OCI-LY3 (cell line): ENCODE data around the gene CACNA1A.

ENCODE experiments used
- H2AFZ ChIP-seq: fragments of 200-600, 300-600 bp; shearing (Covaris generic); 2 replicates; pipeline ENCODE4 v1.6.0; 2014; ENCODE audit warnings: antibody characterized with exemption, low read depth, low read length
- H3K27ac ChIP-seq: fragments of 200-600, 300-600 bp; sonication (generic); 2 replicates; pipeline ENCODE4 v1.5.1; 2014; ENCODE audit warnings: mild to moderate bottlenecking, low read length, moderate library complexity, mixed read lengths
- H3K27me3 ChIP-seq: fragments of 200-600, 300-600 bp; sonication (generic); 2 replicates; pipeline ENCODE4 v1.6.1; 2014; ENCODE audit warnings: low read depth, low read length, mixed read lengths
- H3K36me3 ChIP-seq: fragments of 200-600, 300-600 bp; sonication (generic); replicated peaks from 2 replicates; pipeline ENCODE3; 2014; ENCODE audit warnings: low read depth, low read length, mixed read lengths
- H3K4me1 ChIP-seq: fragments of 300-600, 200-600 bp; sonication (generic); 2 replicates; pipeline ENCODE4 v1.6.1; 2014; ENCODE audit warnings: low read length, mixed read lengths
- H3K4me2 ChIP-seq: fragments of 200-600, 300-600 bp; sonication (generic); 2 replicates; pipeline ENCODE4 v1.6.1; 2014; ENCODE audit warnings: low read length, mixed read lengths
- H3K4me3 ChIP-seq: fragments of 300-600, 200-600 bp; sonication (generic); 2 replicates; pipeline ENCODE4 v1.5.1; 2014; ENCODE audit warnings: antibody characterized with exemption, mild to moderate bottlenecking, low read length, moderate library complexity
- H3K79me2 ChIP-seq: fragments of 300-600, 200-600 bp; shearing (Covaris generic); 2 replicates; pipeline ENCODE4 v1.6.1; 2014; ENCODE audit warnings: mild to moderate bottlenecking, low read length, mixed read lengths
- H3K9ac ChIP-seq: fragments of 300-600, 200-600 bp; shearing (Covaris generic); 2 replicates; pipeline ENCODE4 v1.6.0; 2014; ENCODE audit warnings: mild to moderate bottlenecking, low read length, moderate library complexity
- H3K9me3 ChIP-seq: fragments of 200-600, 300-600 bp; shearing (Covaris generic); 2 replicates; pipeline ENCODE4 v1.6.1; 2014; ENCODE audit warnings: low read length, mixed read lengths; ENCODE audit not compliant: insufficient read depth
- H4K20me1 ChIP-seq: fragments of 200-600, 300-600 bp; sonication (generic); 2 replicates; pipeline ENCODE4 v1.6.1; 2016; ENCODE audit warnings: low read length, mixed read lengths; ENCODE audit not compliant: insufficient read depth
- CTCF ChIP-seq: fragments of 200-600, 300-600 bp; sonication (generic); IDR thresholded peaks from 2 replicates; pipeline ENCODE4 v1.5.1; 2014; ENCODE audit warnings: antibody characterized with exemption, low read length, low read depth
- EZH2phosphoT487 ChIP-seq: fragments of 200-600 bp; shearing (Covaris generic); IDR thresholded peaks from 2 replicates; pipeline ENCODE4 v1.6.1; 2018; ENCODE audit warnings: antibody characterized with exemption, mixed run types, low read depth

The CACNA1A gene

GRCh38 chr19:13226983-13227382, 279.3 kb downstream of the CACNA1A start:
- Histone ChIP-seq H3K27me3 (peaks cover 36% of the 10 kb centered on the region), H3K4me3 (no peak overlapping the region), H3K4me1 (no peaks in the 10 kb centered on the region), H3K36me3 (no peaks in the 10 kb centered on the region), H4K20me1 (no peaks in the 10 kb centered on the region), H3K9me3 (no peaks in the 10 kb centered on the region), H3K27ac (no peak overlapping the region), H2AFZ (no peak overlapping the region), H3K9ac (no peak overlapping the region), H3K4me2 (no peak overlapping the region), H3K79me2 (no peaks in the 10 kb centered on the region)
- TF ChIP-seq CTCF (no peak), EZH2phosphoT487 (no peak)

GRCh38 chr19:13225973-13226865, 280.1 kb downstream of the CACNA1A start:
- Histone ChIP-seq H3K4me1 (no peaks in the 10 kb centered on the region), H3K9me3 (no peaks in the 10 kb centered on the region), H3K27ac (no peak overlapping the region), H3K27me3 (peaks cover 29% of the 10 kb centered on the region), H4K20me1 (no peaks in the 10 kb centered on the region), H2AFZ (no peak overlapping the region), H3K4me2 (no peak overlapping the region), H3K4me3 (no peak overlapping the region), H3K36me3 (no peaks in the 10 kb centered on the region), H3K9ac (no peak overlapping the region), H3K79me2 (no peaks in the 10 kb centered on the region)
- TF ChIP-seq CTCF (no peak), EZH2phosphoT487 (no peak)

GRCh38 chr19:13225085-13225484, 281.2 kb downstream of the CACNA1A start:
- no peaks in the 10 kb centered on the region for H3K79me2 ChIP-seq
- H3K27ac ChIP-seq, result no peak overlapping the region
- TF ChIP-seq CTCF (no peak), EZH2phosphoT487 (no peak)
- H3K4me1 ChIP-seq, result no peaks in the 10 kb centered on the region
- no peak overlapping the region for H3K4me2 ChIP-seq
- peaks cover 29% of the 10 kb centered on the region for H3K27me3 ChIP-seq
- no peak overlapping the region for H3K9ac ChIP-seq
- no peaks in the 10 kb centered on the region for H3K36me3 ChIP-seq
- no peaks in the 10 kb centered on the region for H3K9me3 ChIP-seq
- no peaks in the 10 kb centered on the region for H4K20me1 ChIP-seq
- no peak overlapping the region for H2AFZ ChIP-seq
- H3K4me3 ChIP-seq, result no peak overlapping the region

GRCh38 chr19:13220847-13221246, 285.4 kb downstream of the CACNA1A start:
- H3K27me3 ChIP-seq, result peaks cover 15% of the 10 kb centered on the region
- TF ChIP-seq EZH2phosphoT487 (no peak), CTCF (no peak)

More at GRCh38 chr19:13220847-13221246, 285.4 kb downstream of the CACNA1A start:
- no peaks in the 10 kb centered on the region for H3K9me3 ChIP-seq
- H4K20me1 ChIP-seq, result no peaks in the 10 kb centered on the region
- no peak overlapping the region for H2AFZ ChIP-seq
- no peak overlapping the region for H3K4me2 ChIP-seq
- peaks cover 3% of the 10 kb centered on the region for H3K4me1 ChIP-seq
- no peak overlapping the region for H3K4me3 ChIP-seq
- H3K9ac ChIP-seq, result no peak overlapping the region
- H3K27ac ChIP-seq, result no peak overlapping the region
- H3K36me3 ChIP-seq, result no peaks in the 10 kb centered on the region
- H3K79me2 ChIP-seq, result no peaks in the 10 kb centered on the region
